ENCODE data around the gene CFAP45.

Gene CFAP45

DNA sequence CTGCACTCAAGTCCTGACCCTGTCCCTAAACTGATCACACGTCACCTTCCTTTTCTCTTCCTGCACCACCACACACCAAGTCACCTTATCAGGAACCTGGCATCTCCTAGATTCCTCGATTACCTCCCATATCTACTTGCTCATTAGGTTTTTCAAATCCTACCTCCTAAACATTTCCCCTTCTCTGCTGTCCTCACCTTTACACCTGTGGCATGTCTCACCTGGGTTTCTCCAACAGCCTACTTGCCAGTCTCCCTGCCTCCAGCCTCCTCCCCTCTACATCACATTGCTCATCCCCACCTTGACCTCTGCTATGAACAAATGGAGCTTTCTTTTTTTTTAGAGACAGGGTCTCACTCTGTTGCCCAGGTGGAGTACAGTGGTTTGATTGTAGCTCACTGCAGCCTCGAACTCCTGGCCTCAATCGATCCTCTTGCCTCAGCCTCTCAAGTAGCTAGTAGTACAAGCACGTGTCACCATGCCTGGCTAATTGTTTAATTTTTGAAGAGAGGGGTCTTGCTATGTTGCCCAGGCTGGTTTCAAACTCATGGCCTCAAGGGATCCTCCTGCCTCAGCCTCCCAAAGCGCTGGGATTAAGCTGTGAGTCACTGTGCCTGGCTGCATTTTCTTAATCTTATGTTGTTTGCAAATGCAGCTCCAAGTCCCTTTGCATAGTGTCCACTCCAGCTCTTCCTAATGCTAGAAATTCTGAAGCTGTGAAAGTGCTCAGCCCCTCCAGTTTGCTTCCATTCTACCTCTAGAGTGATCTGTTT is 39.1 kb upstream of the CFAP45 start:
- H3K4me2 ChIP-seq (ENCODE audit: low read length, poor library complexity, severe bottlenecking), result no peak overlapping the region
- H3K4me1 ChIP-seq (ENCODE audit: control insufficient read depth, insufficient read depth, low read depth, low read length), result peaks cover 3% of the 10 kb centered on the region
- H2BK5ac ChIP-seq (ENCODE audit: low read depth, low read length, poor library complexity, severe bottlenecking), result no peak overlapping the region
- no peak overlapping the region for H3K4me3 ChIP-seq (ENCODE audit: insufficient read depth in 1 of 2, low read depth in 1 of 2, low read length in 2 of 2)
- H3K27me3 ChIP-seq (ENCODE audit: control insufficient read depth in 1 of 2, insufficient read depth in 1 of 2, low read length in 2 of 2), result peaks cover 74 to 81% of the 10 kb centered on the region in 2 experiments
- H3K23ac ChIP-seq (ENCODE audit: low read length in 2 of 2), result no peak overlapping the region
- no peaks in the 10 kb centered on the region for H3K9me3 ChIP-seq (ENCODE audit: control insufficient read depth, low read length)
- H2BK12ac ChIP-seq (ENCODE audit: low read length in 2 of 2), result no peak overlapping the region
- H4K8ac ChIP-seq (ENCODE audit: low read length), result no peak overlapping the region
- WGBS, result 82% methylated on average over 6 of the region's 6 CpGs
- no peak overlapping the region for H3K9ac ChIP-seq (ENCODE audit: low read length)
- no peaks in the 10 kb centered on the region for H3K79me1 ChIP-seq (replicated peaks; ENCODE audit: low read length, poor library complexity, severe bottlenecking)
- H2BK15ac ChIP-seq (ENCODE audit: low read depth, poor library complexity, severe bottlenecking), result no peak overlapping the region
- H3K18ac ChIP-seq (ENCODE audit: low read depth in 1 of 2, low read length in 2 of 2), result no peak overlapping the region
- H3K27ac ChIP-seq (ENCODE audit: low read length, poor library complexity, severe bottlenecking), result no peak overlapping the region
- H2BK120ac ChIP-seq (ENCODE audit: low read depth, low read length), result no peak overlapping the region
- H3K4ac ChIP-seq (ENCODE audit: low read depth in 1 of 2, low read length in 2 of 2), result no peak overlapping the region
- H2AFZ ChIP-seq (ENCODE audit: low read depth, low read length), result no peak overlapping the region
- no peak overlapping the region for H4K91ac ChIP-seq (ENCODE audit: low read length)
- no peaks in the 10 kb centered on the region for H3K36me3 ChIP-seq (ENCODE audit: control insufficient read depth in 1 of 2, insufficient read depth in 2 of 2, low read depth in 1 of 2, low read length in 2 of 2)
- H2AK5ac ChIP-seq (ENCODE audit: low read length, severe bottlenecking), result no peak overlapping the region
- DNase-seq, result no peak
- H3K14ac ChIP-seq (ENCODE audit: low read length in 2 of 2), result no peak overlapping the region

GRCh38 chr1:159938211-159938852 is 38.4 kb upstream of the CFAP45 start:
- DNase-seq, result no peak
- WGBS, result 86% methylated on average over 5 of the region's 7 CpGs
- H3K4me2 ChIP-seq (ENCODE audit: low read length, poor library complexity, severe bottlenecking), result no peak overlapping the region
- H3K79me1 ChIP-seq (replicated peaks; ENCODE audit: low read length, poor library complexity, severe bottlenecking), result no peaks in the 10 kb centered on the region
- H3K18ac ChIP-seq (ENCODE audit: low read depth in 1 of 2, low read length in 2 of 2), result no peak overlapping the region
- H2BK15ac ChIP-seq (ENCODE audit: low read depth, poor library complexity, severe bottlenecking), result no peak overlapping the region
- no peaks in the 10 kb centered on the region for H3K36me3 ChIP-seq (ENCODE audit: control insufficient read depth in 1 of 2, insufficient read depth in 2 of 2, low read depth in 1 of 2, low read length in 2 of 2)
- H2BK5ac ChIP-seq (ENCODE audit: low read depth, low read length, poor library complexity, severe bottlenecking), result no peak overlapping the region
- H3K9ac ChIP-seq (ENCODE audit: low read length), result no peak overlapping the region
- H4K8ac ChIP-seq (ENCODE audit: low read length), result no peak overlapping the region
- H3K4me1 ChIP-seq (ENCODE audit: control insufficient read depth, insufficient read depth, low read depth, low read length), result peaks cover 3% of the 10 kb centered on the region
- no peak overlapping the region for H2AK5ac ChIP-seq (ENCODE audit: low read length, severe bottlenecking)
- no peak overlapping the region for H2BK120ac ChIP-seq (ENCODE audit: low read depth, low read length)
- H3K27me3 ChIP-seq (ENCODE audit: control insufficient read depth in 1 of 2, insufficient read depth in 1 of 2, low read length in 2 of 2), result peaks cover 67 to 75% of the 10 kb centered on the region in 2 experiments
- no peak overlapping the region for H2BK12ac ChIP-seq (ENCODE audit: low read length in 2 of 2)
- H3K9me3 ChIP-seq (ENCODE audit: control insufficient read depth, low read length), result no peaks in the 10 kb centered on the region
- H3K14ac ChIP-seq (ENCODE audit: low read length in 2 of 2), result peak overlapping the region in 1 of 2 experiments; percentile 11
- no peak overlapping the region for H2AFZ ChIP-seq (ENCODE audit: low read depth, low read length)
- H4K91ac ChIP-seq (ENCODE audit: low read length), result no peak overlapping the region
- no peak overlapping the region for H3K23ac ChIP-seq (ENCODE audit: low read length in 2 of 2)
- no peak overlapping the region for H3K4ac ChIP-seq (ENCODE audit: low read depth in 1 of 2, low read length in 2 of 2)
- H3K4me3 ChIP-seq (ENCODE audit: insufficient read depth in 1 of 2, low read depth in 1 of 2, low read length in 2 of 2), result no peak overlapping the region
- no peak overlapping the region for H3K27ac ChIP-seq (ENCODE audit: low read length, poor library complexity, severe bottlenecking)

GRCh38 chr1:159937054-159937750 is 37.2 kb upstream of the CFAP45 start:
- Histone ChIP-seq H2BK12ac (ENCODE audit: low read length in 2 of 2) (no peak overlapping the region), H3K36me3 (ENCODE audit: control insufficient read depth in 1 of 2, insufficient read depth in 2 of 2, low read depth in 1 of 2, low read length in 2 of 2) (no peaks in the 10 kb centered on the region), H3K18ac (ENCODE audit: low read depth in 1 of 2, low read length in 2 of 2) (no peak overlapping the region), H3K27ac (ENCODE audit: low read length, poor library complexity, severe bottlenecking) (no peak overlapping the region), H3K27me3 (ENCODE audit: control insufficient read depth in 1 of 2, insufficient read depth in 1 of 2, low read length in 2 of 2) (peaks cover 55 to 64% of the 10 kb centered on the region in 2 experiments), H2BK5ac (ENCODE audit: low read depth, low read length, poor library complexity, severe bottlenecking) (no peak overlapping the region), H3K14ac (ENCODE audit: low read length in 2 of 2) (no peak overlapping the region), H3K4ac (ENCODE audit: low read depth in 1 of 2, low read length in 2 of 2) (no peak overlapping the region), H3K79me1 (replicated peaks; ENCODE audit: low read length, poor library complexity, severe bottlenecking) (no peaks in the 10 kb centered on the region), H4K8ac (ENCODE audit: low read length) (no peak overlapping the region), H3K9ac (ENCODE audit: low read length) (no peak overlapping the region), H3K9me3 (ENCODE audit: control insufficient read depth, low read length) (no peaks in the 10 kb centered on the region), H2AFZ (ENCODE audit: low read depth, low read length) (no peak overlapping the region), H2AK5ac (ENCODE audit: low read length, severe bottlenecking) (no peak overlapping the region), H4K91ac (ENCODE audit: low read length) (no peak overlapping the region), H3K4me1 (ENCODE audit: control insufficient read depth, insufficient read depth, low read depth, low read length) (peaks cover 3% of the 10 kb centered on the region), H2BK120ac (ENCODE audit: low read depth, low read length) (no peak overlapping the region), H3K4me2 (ENCODE audit: low read length, poor library complexity, severe bottlenecking) (no peak overlapping the region), H2BK15ac (ENCODE audit: low read depth, poor library complexity, severe bottlenecking) (peak overlapping the region; percentile 34), H3K4me3 (ENCODE audit: insufficient read depth in 1 of 2, low read depth in 1 of 2, low read length in 2 of 2) (no peak overlapping the region), H3K23ac (ENCODE audit: low read length in 2 of 2) (no peak overlapping the region)
- 54% methylated on average over 4 of the region's 4 CpGs for WGBS
- no peak for DNase-seq

DNA sequence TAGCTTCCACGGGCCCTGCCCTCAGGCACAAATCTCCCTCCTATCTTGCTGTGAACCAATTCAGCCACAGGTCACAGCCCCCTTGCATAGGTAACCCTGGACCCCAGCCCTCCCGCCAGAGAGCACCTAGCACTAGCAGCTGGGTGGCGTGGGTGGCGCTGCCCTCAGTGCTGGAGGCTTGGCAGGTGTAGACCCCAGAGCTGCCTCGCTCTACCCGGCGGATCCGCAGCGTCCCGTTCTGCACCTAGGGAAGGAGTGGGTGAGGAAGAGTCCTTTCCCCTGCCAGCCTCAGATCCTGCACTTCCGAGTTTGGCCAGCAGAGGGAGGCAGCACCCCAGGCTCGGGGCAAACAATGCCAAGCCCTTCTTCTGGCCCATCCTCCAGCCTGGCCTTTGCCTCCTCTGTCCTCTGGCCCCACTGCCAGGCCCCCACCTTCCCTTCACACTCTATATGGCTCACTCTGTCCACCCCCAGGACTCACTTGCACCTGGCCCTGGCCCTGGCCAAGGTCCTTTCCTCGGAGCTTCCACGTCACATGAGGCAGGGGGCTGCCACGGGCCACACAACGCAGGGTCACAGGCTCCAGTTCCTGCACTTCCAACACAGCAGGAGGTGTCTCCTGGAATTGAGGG is 36.4 kb upstream of the CFAP45 start:
- no peak overlapping the region for H3K4me3 ChIP-seq (ENCODE audit: insufficient read depth in 1 of 2, low read depth in 1 of 2, low read length in 2 of 2)
- no peak overlapping the region for H3K14ac ChIP-seq (ENCODE audit: low read length in 2 of 2)
- H4K91ac ChIP-seq (ENCODE audit: low read length), result no peak overlapping the region
- no peak overlapping the region for H2BK120ac ChIP-seq (ENCODE audit: low read depth, low read length)
- no peak overlapping the region for H3K4me2 ChIP-seq (ENCODE audit: low read length, poor library complexity, severe bottlenecking)
- H2AK5ac ChIP-seq (ENCODE audit: low read length, severe bottlenecking), result no peak overlapping the region
- H2AFZ ChIP-seq (ENCODE audit: low read depth, low read length), result no peak overlapping the region
- no peak overlapping the region for H2BK5ac ChIP-seq (ENCODE audit: low read depth, low read length, poor library complexity, severe bottlenecking)
- no peak overlapping the region for H3K9ac ChIP-seq (ENCODE audit: low read length)
- no peak overlapping the region for H2BK12ac ChIP-seq (ENCODE audit: low read length in 2 of 2)
- peaks cover 3% of the 10 kb centered on the region for H3K4me1 ChIP-seq (ENCODE audit: control insufficient read depth, insufficient read depth, low read depth, low read length)
- 26% methylated on average over 16 of the region's 16 CpGs for WGBS
- no peaks in the 10 kb centered on the region for H3K9me3 ChIP-seq (ENCODE audit: control insufficient read depth, low read length)
- no peak overlapping the region for H3K27ac ChIP-seq (ENCODE audit: low read length, poor library complexity, severe bottlenecking)
- H3K23ac ChIP-seq (ENCODE audit: low read length in 2 of 2), result no peak overlapping the region
- no peak overlapping the region for H3K18ac ChIP-seq (ENCODE audit: low read depth in 1 of 2, low read length in 2 of 2)
- peak; percentile 45 for DNase-seq
- no peak overlapping the region for H3K4ac ChIP-seq (ENCODE audit: low read depth in 1 of 2, low read length in 2 of 2)
- H3K79me1 ChIP-seq (replicated peaks; ENCODE audit: low read length, poor library complexity, severe bottlenecking), result no peaks in the 10 kb centered on the region
- H3K27me3 ChIP-seq (ENCODE audit: control insufficient read depth in 1 of 2, insufficient read depth in 1 of 2, low read length in 2 of 2), result peaks cover 47 to 55% of the 10 kb centered on the region in 2 experiments
- H2BK15ac ChIP-seq (ENCODE audit: low read depth, poor library complexity, severe bottlenecking), result no peak overlapping the region
- H4K8ac ChIP-seq (ENCODE audit: low read length), result no peak overlapping the region
- H3K36me3 ChIP-seq (ENCODE audit: control insufficient read depth in 1 of 2, insufficient read depth in 2 of 2, low read depth in 1 of 2, low read length in 2 of 2), result no peaks in the 10 kb centered on the region

Measured in mesenchymal stem cell (in vitro differentiated cells and primary cell).